GM12878 (cell line): ENCODE measurements around the gene RP9. TPM values are rescaled to one million over a fixed set of nuclear protein-coding genes. Genes with fewer than 3 reads are reported as not detected.

Source experiments
- ATAC-seq: fragments of 200-7000 bp; cut with Tn5 transposase; 3 replicates; pipeline ENCODE4 v1.9.1; 2020; ENCODE audit warnings: mild to moderate bottlenecking, moderate library complexity
- BruUV-seq: library from RNA; stranded (reverse); fragments of 400-500 nt; replicated peaks from 2 replicates; lab custom pipeline; 2021; lab: Mats Ljungman, UMichigan
- CTCF ChIA-PET: fragments of 300-600 bp; sonication (Branson Sonifier 250); formaldehyde crosslinking; extraction: SDS; loops from one replicate; lab custom pipeline; 2021; ENCODE audit warnings: inconsistent platforms; lab: Yijun Ruan, JAX
- POLR2A ChIA-PET: fragments of 350-600 bp; formaldehyde crosslinking; extraction: SDS; loops from one replicate; lab custom pipeline; 2021; ENCODE audit warnings: inconsistent platforms; lab: Charles Lee
- RAD21 ChIA-PET: fragments of 300-600 bp; sonication (Branson Sonifier 250); formaldehyde crosslinking; loops from one replicate; lab custom pipeline; 2023; ENCODE audit warnings: antibody characterized with exemption; ENCODE audit not compliant: unreplicated experiment; lab: Charles Lee
- SMC1A ChIA-PET: fragments of 300-600 bp; sonication (Branson Sonifier 250); formaldehyde crosslinking; loops from one replicate; lab custom pipeline; 2023; ENCODE audit not compliant: unreplicated experiment, uncharacterized antibody; lab: Charles Lee
- DNase-seq: peaks from one replicate; pipeline ENCODE4 v3.0.0-alpha.2; 2011; ENCODE audit warnings: low read depth, low spot score
- FAIRE-seq: peaks from 3 replicates; lab custom pipeline; 2011; peaks lifted over from hg19 to GRCh38; lab: Jason Lieb, UNC
- H2AFZ ChIP-seq: 2 replicates; pipeline ENCODE4 v1.6.0; 2011; ENCODE audit warnings: low read depth, low read length, control low read depth; ENCODE audit not compliant: control insufficient read depth
- H3K27ac ChIP-seq: 2 replicates; pipeline ENCODE4 v1.5.1; 2011; ENCODE audit warnings: control low read depth; ENCODE audit not compliant: control insufficient read depth, insufficient read depth
- H3K27me3 ChIP-seq, 2 experiments: replicated peaks in 1 of 2; 2 replicates each; pipeline versions ENCODE4 v1.6.0 to v1.6.1; 2011; ENCODE audit warnings: low read length in 1 of 2; ENCODE audit not compliant: control insufficient read depth in 2 of 2, insufficient read depth in 2 of 2
- H3K36me3 ChIP-seq, 2 experiments: 2 replicates each; pipeline ENCODE4 v1.5.1; 2011; ENCODE audit warnings: low read length in 1 of 2; ENCODE audit not compliant: control insufficient read depth in 2 of 2, insufficient read depth in 2 of 2
- H3K4me1 ChIP-seq: 2 replicates; pipeline ENCODE4 v1.6.1; 2011; ENCODE audit warnings: mild to moderate bottlenecking, low read length, moderate library complexity, mixed read lengths; ENCODE audit not compliant: control insufficient read depth, insufficient read depth
- H3K4me2 ChIP-seq: 2 replicates; pipeline ENCODE4 v1.6.0; 2011; ENCODE audit warnings: control low read depth; ENCODE audit not compliant: control insufficient read depth, insufficient read depth
- H3K4me3 ChIP-seq: fragments of 200-600 bp; sonication (generic); 2 replicates; pipeline ENCODE4 v1.5.1; 2016
- H3K79me2 ChIP-seq: 2 replicates; pipeline ENCODE4 v1.6.0; 2011; ENCODE audit warnings: low read length; ENCODE audit not compliant: control insufficient read depth, insufficient read depth
- H3K9ac ChIP-seq: 2 replicates; pipeline ENCODE4 v1.8.0; 2011; ENCODE audit warnings: low read length, control low read depth, mixed read lengths; ENCODE audit not compliant: control insufficient read depth, insufficient read depth
- H3K9me3 ChIP-seq: replicated peaks from 3 replicates; pipeline ENCODE4 v1.5.1; 2011; ENCODE audit warnings: mild to moderate bottlenecking, low read length; ENCODE audit not compliant: control insufficient read depth, insufficient read depth
- H4K20me1 ChIP-seq: 2 replicates; pipeline ENCODE4 v1.6.0; 2011; ENCODE audit not compliant: control insufficient read depth, insufficient read depth
- ASH2L ChIP-seq: fragments of 300-600, 200-600 bp; sonication (generic); IDR thresholded peaks from 2 replicates; pipeline ENCODE4 v1.6.1; 2017; ENCODE audit warnings: low read depth, mild to moderate bottlenecking, borderline replicate concordance
- CBX3 ChIP-seq: fragments of 200-600 bp; sonication (generic); IDR thresholded peaks from 2 replicates; pipeline ENCODE4 v1.6.1; 2016; ENCODE audit warnings: low read depth, borderline replicate concordance
- E2F4 ChIP-seq: IDR thresholded peaks from 2 replicates; pipeline ENCODE4 v1.6.1; 2012; ENCODE audit warnings: low read depth, low read length, improper control_type of control experiment
- FOXK2 ChIP-seq: fragments of 450-650 bp; IDR thresholded peaks from 2 replicates; pipeline ENCODE4 v1.6.1; 2017; ENCODE audit warnings: mild to moderate bottlenecking, moderate library complexity
- GATAD2B ChIP-seq: fragments of 450-650 bp; conservative IDR thresholded peaks from 2 replicates; pipeline ENCODE4 v1.6.1; 2017; ENCODE audit warnings: low read depth, mild to moderate bottlenecking, moderate library complexity
- IRF4 ChIP-seq: IDR thresholded peaks from 2 replicates; pipeline ENCODE4 v1.6.1; 2011; ENCODE audit warnings: low read depth, low read length
- NFIC ChIP-seq: IDR thresholded peaks from 2 replicates; pipeline ENCODE4 v1.6.1; 2012; ENCODE audit warnings: low read depth, mild to moderate bottlenecking, inconsistent platforms, low read length, moderate library complexity
- NFYA ChIP-seq: IDR thresholded peaks from 2 replicates; pipeline ENCODE4 v1.6.1; 2011; ENCODE audit warnings: low read depth, mild to moderate bottlenecking, low read length, improper control_type of control experiment, borderline replicate concordance
- NFYB ChIP-seq: IDR thresholded peaks from 2 replicates; pipeline ENCODE4 v1.6.1; 2011; ENCODE audit warnings: low read depth, mild to moderate bottlenecking, low read length, improper control_type of control experiment, moderate library complexity; ENCODE audit not compliant: insufficient read depth
- POLR2AphosphoS2 ChIP-seq: IDR thresholded peaks from 2 replicates; pipeline ENCODE4 v1.6.1; 2011; ENCODE audit warnings: low read depth, mild to moderate bottlenecking, low read length, improper control_type of control experiment, moderate library complexity
- SKIL ChIP-seq: fragments of 450-650 bp; IDR thresholded peaks from 2 replicates; pipeline ENCODE4 v1.6.1; 2017; ENCODE audit warnings: mild to moderate bottlenecking, low read depth, inconsistent platforms; ENCODE audit not compliant: poor library complexity, severe bottlenecking
- SMAD5 ChIP-seq: IDR thresholded peaks from 2 replicates; pipeline ENCODE4 v1.6.1; 2016; ENCODE audit warnings: antibody characterized with exemption, low read depth
- SPI1 ChIP-seq: IDR thresholded peaks from 2 replicates; pipeline ENCODE4 v1.6.1; 2011; ENCODE audit warnings: low read depth, mild to moderate bottlenecking, low read length, moderate library complexity, borderline replicate concordance; ENCODE audit not compliant: insufficient read depth
- TAF1 ChIP-seq: IDR thresholded peaks from 2 replicates; pipeline ENCODE4 v1.6.1; 2011; ENCODE audit warnings: mild to moderate bottlenecking, low read depth, low read length, borderline replicate concordance
- WRNIP1 ChIP-seq: IDR thresholded peaks from 2 replicates; pipeline ENCODE4 v1.6.1; 2011; ENCODE audit warnings: low read depth, low read length, improper control_type of control experiment, borderline replicate concordance
- WGBS: methylation state at CpG from one replicate; pipeline ENCODE4 v1.1.6; 2016; ENCODE audit warnings: low lambda C conversion rate; ENCODE audit not compliant: insufficient replicate concordance, insufficient coverage; ENCODE audit errors: missing lambda C conversion rate; 5-methylcytosine and 5-hydroxymethylcytosine counted together
- in situ Hi-C: fragments of 300-500 bp; cut with MboI; formaldehyde crosslinking; loops from 9 replicates; pipeline ENCODE4 v1.14.3; 2018; ENCODE audit warnings: mixed read lengths
- intact Hi-C: fragments of 100-400 bp; cut with micrococcal nuclease; formaldehyde crosslinking; loops from one replicate; pipeline ENCODE4 v1.14.2; 2022; ENCODE audit not compliant: unreplicated experiment
- polyA plus RNA-seq, 11 experiments: library from polyadenylated mRNA; depleted of rRNA in 4 of 11; unstranded in 6 of 11; stranded (reverse) in 5 of 11; fragments of >200 nt; fragmentation: Nextera tagmentation in 4 of 11; fragmentation: Illumina TruSeq in 1 of 11; extraction: Ambion mirVana in 4 of 11; extraction: Trizol in 1 of 11; gene quantifications; 1 replicate in 1 of 11; 2 replicates in 10 of 11; pipeline versions ENCODE4 v1.2.1 to v1.2.3, GENCODE V29; 2011 to 2016; ENCODE audit warnings: inconsistent platforms in 2 of 11, missing spikeins in 2 of 11, low read depth in 1 of 11
- total RNA-seq, 4 experiments: library from RNA; depleted of rRNA in 3 of 4; stranded (reverse); fragments of >200 nt in 3 of 4; fragmentation: Illumina TruSeq in 1 of 4; extraction: Trizol in 1 of 4; gene quantifications; 2 replicates each; pipeline versions ENCODE4 v1.2.1 to v1.2.3, GENCODE V29; 2013 to 2021

RP9 gene
- total and polyA plus RNA-seq, 10 of the 15 experiments (the other 5 are each of a cell fraction or from before 2014, with no cell fraction given), result 7.6 to 25.3 (median 16.9) TPM

- no peak for TF ChIP-seq FOXK2
- TF ChIP-seq GATAD2B, result no peak
- no peak for TF ChIP-seq NFYB
- no peak for TF ChIP-seq SPI1
- TF ChIP-seq SKIL, result no peak
- TF ChIP-seq NFIC, result no peak
- TF ChIP-seq E2F4, result no peak
- TF ChIP-seq NFYA, result no peak
- TF ChIP-seq CBX3, result no peak
- TF ChIP-seq POLR2AphosphoS2, result no peak
- TF ChIP-seq WRNIP1, result no peak
- TF ChIP-seq ASH2L, result no peak
- no peak for TF ChIP-seq SMAD5
- TF ChIP-seq IRF4, result no peak
- TF ChIP-seq TAF1, result no peak
- Histone ChIP-seq H3K79me2 (no peaks in the 10 kb centered on the region), H4K20me1 (no peaks in the 10 kb centered on the region), H2AFZ (no peak overlapping the region), H3K9me3 (no peaks in the 10 kb centered on the region), H3K4me3 (no peak overlapping the region), H3K9ac (no peak overlapping the region), H3K27ac (no peak overlapping the region), H3K4me2 (no peak overlapping the region), H3K36me3 (no peaks in the 10 kb centered on the region), H3K27me3 (no peaks in the 10 kb centered on the region), H3K4me1 (no peaks in the 10 kb centered on the region)
- no peak for DNase-seq
- no peak for ATAC-seq
- BruUV-seq, result no TSS peak
- ChIA-PET RAD21 (interaction anchor here (0.9 kb wide), 1 partner anchor 273 kb away, joined by 3 read pairs; no protein-coding TSS in a partner anchor), SMC1A (no interaction called here), CTCF (no interaction called here), POLR2A (no interaction called here)
- intact Hi-C loops, result no loop called here
- WGBS, result 28% methylated on average over 5 of the region's 5 CpGs
- no peak for FAIRE-seq
- in situ Hi-C loops, result no loop called here
Measured at GRCh38 chr7:33145156-33145555, 36.0 kb upstream of the RP9 start.
